ENCODE measurements around the gene RNF150.

The RNF150 gene

GRCh38 chr4:141026900-141027299 lies 106.4 kb downstream of the RNF150 start:
- DNase-seq (ENCODE audit: low read depth, low spot score), result no peak

GRCh38 chr4:141023051-141023450 lies 110.2 kb downstream of the RNF150 start:
- DNase-seq (ENCODE audit: low read depth, low spot score), result no peak

GRCh38 chr4:141022111-141022695 lies 111.1 kb downstream of the RNF150 start:
- DNase-seq (ENCODE audit: low read depth, low spot score), result no peak

GRCh38 chr4:141021397-141022110 lies 111.7 kb downstream of the RNF150 start:
- DNase-seq (ENCODE audit: low read depth, low spot score), result no peak

- DNase-seq (ENCODE audit: low read depth, low spot score), result no peak
These were observed 112.4 kb downstream of the RNF150 start for GRCh38 chr4:141020801-141021261.

- no peak for DNase-seq (ENCODE audit: low read depth, low spot score)
These were observed 113.5 kb downstream of the RNF150 start for GRCh38 chr4:141019768-141020167.

GRCh38 chr4:141016117-141016798 lies 117.0 kb downstream of the RNF150 start:
- DNase-seq (ENCODE audit: low read depth, low spot score), result no peak

- DNase-seq (ENCODE audit: low read depth, low spot score), result no peak
These were observed 119.4 kb downstream of the RNF150 start for GRCh38 chr4:141013899-141014298.

GRCh38 chr4:141011901-141012315 lies 121.4 kb downstream of the RNF150 start:
- no peak for DNase-seq (ENCODE audit: low read depth, low spot score)

GRCh38 chr4:141009931-141010330 lies 123.3 kb downstream of the RNF150 start:
- DNase-seq (ENCODE audit: low read depth, low spot score), result no peak

GRCh38 chr4:141009129-141009528 lies 124.1 kb downstream of the RNF150 start:
- no peak for DNase-seq (ENCODE audit: low read depth, low spot score)

GRCh38 chr4:141006242-141006802 lies 126.9 kb downstream of the RNF150 start:
- DNase-seq (ENCODE audit: low read depth, low spot score), result no peak

GRCh38 chr4:141004823-141005222 lies 128.4 kb downstream of the RNF150 start:
- no peak for DNase-seq (ENCODE audit: low read depth, low spot score)

- DNase-seq (ENCODE audit: low read depth, low spot score), result no peak
These were observed 130.1 kb downstream of the RNF150 start for GRCh38 chr4:141003193-141003592.

GRCh38 chr4:141002323-141002805 lies 130.9 kb downstream of the RNF150 start:
- no peak for DNase-seq (ENCODE audit: low read depth, low spot score)

- no peak for DNase-seq (ENCODE audit: low read depth, low spot score)
These were observed 136.5 kb downstream of the RNF150 start for GRCh38 chr4:140996766-140997165.

GRCh38 chr4:140995058-140995457 lies 138.2 kb downstream of the RNF150 start:
- DNase-seq (ENCODE audit: low read depth, low spot score), result no peak

GRCh38 chr4:140994015-140994414 lies 139.3 kb downstream of the RNF150 start:
- DNase-seq (ENCODE audit: low read depth, low spot score), result no peak

- no peak for DNase-seq (ENCODE audit: low read depth, low spot score)
These were observed 139.9 kb downstream of the RNF150 start for GRCh38 chr4:140993370-140993769.

GRCh38 chr4:140989944-140990343 lies 143.3 kb downstream of the RNF150 start:
- no peak for DNase-seq (ENCODE audit: low read depth, low spot score)

- no peak for DNase-seq (ENCODE audit: low read depth, low spot score)
These were observed 147.2 kb downstream of the RNF150 start for GRCh38 chr4:140986045-140986444.

- DNase-seq (ENCODE audit: low read depth, low spot score), result no peak
These were observed 150.5 kb downstream of the RNF150 start for GRCh38 chr4:140982613-140983340.
